A549 (cell line): ENCODE measurements around the gene ADGRF3.

Source experiments
- CTCF ChIP-seq: fragments of >200 bp; sonication (Bioruptor Twin); formaldehyde crosslinking; IDR thresholded peaks from 3 replicates; pipeline ENCODE4 v1.5.1; 2016
- HOXB5 ChIP-seq: fragments of 250-450 bp; sonication (Bioruptor Pico); IDR thresholded peaks from 2 replicates; pipeline ENCODE4 v1.5.0; 2020; ENCODE audit warnings: mild to moderate bottlenecking, moderate library complexity
- MAX ChIP-seq: IDR thresholded peaks from 2 replicates; pipeline ENCODE4 v1.6.1; 2012
- MAZ ChIP-seq: fragments of 150-350 bp; IDR thresholded peaks from 2 replicates; pipeline ENCODE4 v1.6.1; 2014; ENCODE audit warnings: antibody characterized with exemption, low read depth, low read length, borderline replicate concordance
- POLR2AphosphoS2 ChIP-seq: conservative IDR thresholded peaks from 2 replicates; pipeline ENCODE4 v1.6.1; 2012; ENCODE audit warnings: low read length, improper control_type of control experiment, inconsistent platforms
- SREBF2 ChIP-seq: fragments of 450-650 bp; IDR thresholded peaks from 2 replicates; pipeline ENCODE4 v1.6.1; 2014; ENCODE audit warnings: mild to moderate bottlenecking, moderate library complexity
- ZNF302 ChIP-seq: fragments of 250-450 bp; sonication (Bioruptor Pico); IDR thresholded peaks from 2 replicates; pipeline ENCODE4 v1.9.0; 2021; ENCODE audit warnings: inconsistent platforms, mild to moderate bottlenecking, moderate library complexity
- TF ChIP-seq, protein P1 (sequence below): fragments of 150-350 bp; IDR thresholded peaks from 2 replicates; pipeline ENCODE4 v1.6.1; 2014; ENCODE audit warnings: low read depth, mild to moderate bottlenecking, low read length
- TF ChIP-seq, protein P2 (sequence below): fragments of 450-650 bp; IDR thresholded peaks from 2 replicates; pipeline ENCODE4 v1.6.1; 2014; ENCODE audit warnings: antibody characterized with exemption

DNA sequence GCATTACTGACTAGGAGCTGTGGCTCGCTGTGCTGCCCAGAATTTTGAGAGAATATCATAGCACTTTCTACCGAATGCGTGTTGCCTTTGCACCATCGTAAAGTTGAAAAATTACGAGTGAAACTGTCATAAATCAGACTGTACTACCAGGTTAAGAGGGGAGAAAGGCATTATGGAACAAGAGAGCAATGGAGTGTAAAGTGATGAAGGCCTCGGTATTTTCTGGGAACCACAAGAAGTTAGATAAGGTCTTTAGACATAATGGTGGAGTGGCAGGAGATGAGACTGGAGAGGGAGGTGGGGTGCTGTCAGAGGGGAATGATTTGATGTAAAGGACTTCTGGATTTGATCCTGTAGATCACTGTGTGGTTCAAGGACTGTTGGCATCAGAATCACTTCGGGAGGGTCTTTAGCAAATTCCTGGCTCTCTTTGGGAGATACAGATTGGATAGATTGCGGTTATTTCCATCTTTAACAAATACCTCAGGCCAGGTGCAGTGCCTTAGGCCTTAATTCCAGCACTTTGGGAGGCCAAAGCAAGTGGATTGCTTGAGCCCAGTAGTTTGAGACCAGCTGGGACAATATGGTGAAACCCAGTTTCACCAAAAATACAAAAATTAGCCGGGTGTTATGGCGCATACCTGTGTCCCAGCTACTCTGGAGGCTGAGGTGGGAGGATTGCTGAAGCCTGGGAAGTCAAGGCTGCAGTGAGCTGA is 4.9 kb upstream of the ADGRF3 start:
- TF ChIP-seq MAX (no peak), CTCF (no peak), ZNF302 (CRISPR knock-in tag) (no peak), POLR2AphosphoS2 (no peak), MAZ (no peak), SREBF2 (no peak), HOXB5 (no peak)
- TF ChIP-seq, protein P1, sequence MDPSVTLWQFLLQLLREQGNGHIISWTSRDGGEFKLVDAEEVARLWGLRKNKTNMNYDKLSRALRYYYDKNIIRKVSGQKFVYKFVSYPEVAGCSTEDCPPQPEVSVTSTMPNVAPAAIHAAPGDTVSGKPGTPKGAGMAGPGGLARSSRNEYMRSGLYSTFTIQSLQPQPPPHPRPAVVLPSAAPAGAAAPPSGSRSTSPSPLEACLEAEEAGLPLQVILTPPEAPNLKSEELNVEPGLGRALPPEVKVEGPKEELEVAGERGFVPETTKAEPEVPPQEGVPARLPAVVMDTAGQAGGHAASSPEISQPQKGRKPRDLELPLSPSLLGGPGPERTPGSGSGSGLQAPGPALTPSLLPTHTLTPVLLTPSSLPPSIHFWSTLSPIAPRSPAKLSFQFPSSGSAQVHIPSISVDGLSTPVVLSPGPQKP = no peak
- TF ChIP-seq, protein P2, sequence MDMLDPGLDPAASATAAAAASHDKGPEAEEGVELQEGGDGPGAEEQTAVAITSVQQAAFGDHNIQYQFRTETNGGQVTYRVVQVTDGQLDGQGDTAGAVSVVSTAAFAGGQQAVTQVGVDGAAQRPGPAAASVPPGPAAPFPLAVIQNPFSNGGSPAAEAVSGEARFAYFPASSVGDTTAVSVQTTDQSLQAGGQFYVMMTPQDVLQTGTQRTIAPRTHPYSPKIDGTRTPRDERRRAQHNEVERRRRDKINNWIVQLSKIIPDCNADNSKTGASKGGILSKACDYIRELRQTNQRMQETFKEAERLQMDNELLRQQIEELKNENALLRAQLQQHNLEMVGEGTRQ = no peak
